Neural progenitor cell (in vitro differentiated cells): ENCODE results near the gene UBL4B. TPM values are rescaled to one million over a fixed set of nuclear protein-coding genes. Genes with fewer than 3 reads are reported as not detected.

Experiments used
- DNase-seq: peaks from one replicate; pipeline ENCODE4 v3.0.0-alpha.2; 2016; ENCODE audit warnings: low spot score
- H2AFZ ChIP-seq: fragments of 200-600 bp; sonication (generic); replicated peaks from 2 replicates; pipeline ENCODE4 v1.6.1; 2016; ENCODE audit warnings: antibody characterized with exemption
- H3F3A ChIP-seq: fragments of 200-600 bp; sonication (generic); 2 replicates; pipeline ENCODE4 v1.6.1; 2016; ENCODE audit warnings: antibody characterized with exemption, low read depth
- H3K27ac ChIP-seq: fragments of 200-600 bp; sonication (generic); 2 replicates; pipeline ENCODE4 v1.5.1; 2016; ENCODE audit warnings: mild to moderate bottlenecking
- H3K27me3 ChIP-seq: fragments of 200-600 bp; sonication (generic); 2 replicates; pipeline ENCODE4 v1.6.1; 2016; ENCODE audit warnings: mild to moderate bottlenecking, moderate library complexity
- H3K36me3 ChIP-seq: fragments of 200-600 bp; sonication (generic); 2 replicates; pipeline ENCODE4 v1.5.1; 2016
- H3K4me1 ChIP-seq: fragments of 200-600 bp; sonication (generic); 2 replicates; pipeline ENCODE4 v1.6.1; 2016; ENCODE audit warnings: mixed run types
- H3K4me2 ChIP-seq: fragments of 200-600 bp; sonication (generic); 2 replicates; pipeline ENCODE4 v1.6.1; 2016
- H3K4me3 ChIP-seq: fragments of 200-600 bp; sonication (generic); 2 replicates; pipeline ENCODE4 v1.5.1; 2016
- H3K79me2 ChIP-seq: fragments of 200-600 bp; sonication (generic); 2 replicates; pipeline ENCODE4 v1.6.1; 2016; ENCODE audit warnings: low read depth
- H3K9ac ChIP-seq: fragments of 200-600 bp; sonication (generic); 2 replicates; pipeline ENCODE4 v1.6.1; 2016
- H3K9me3 ChIP-seq: fragments of 200-600 bp; sonication (generic); 2 replicates; pipeline ENCODE4 v1.5.1; 2016; ENCODE audit warnings: low read depth
- H4K20me1 ChIP-seq: fragments of 200-600 bp; sonication (generic); 2 replicates; pipeline ENCODE4 v1.6.1; 2016; ENCODE audit warnings: low read depth
- H3K27ac Mint-ChIP-seq: 3 replicates; pipeline ENCODE4 v1.8.0; 2021; ENCODE audit warnings: mixed read lengths
- H3K27me3 Mint-ChIP-seq: 2 replicates; pipeline ENCODE4 v1.8.0; 2022; ENCODE audit warnings: low read depth, mild to moderate bottlenecking, inconsistent platforms, moderate library complexity, mixed read lengths; ENCODE audit not compliant: insufficient read depth
- H3K36me3 Mint-ChIP-seq: 3 replicates; pipeline ENCODE4 v1.8.0; 2021; ENCODE audit warnings: mixed read lengths
- H3K4me1 Mint-ChIP-seq: 3 replicates; pipeline ENCODE4 v1.8.0; 2021; ENCODE audit warnings: mixed read lengths
- H3K4me3 Mint-ChIP-seq: 3 replicates; pipeline ENCODE4 v1.8.0; 2021; ENCODE audit warnings: mild to moderate bottlenecking, moderate library complexity, mixed read lengths
- H3K9me3 Mint-ChIP-seq: 3 replicates; pipeline ENCODE4 v1.8.0; 2020; ENCODE audit warnings: mixed read lengths
- EZH2 ChIP-seq: fragments of 200-600 bp; sonication (generic); IDR thresholded peaks from 2 replicates; pipeline ENCODE4 v1.6.1; 2017; ENCODE audit warnings: antibody characterized with exemption, mild to moderate bottlenecking, moderate library complexity
- EZH2phosphoT487 ChIP-seq: fragments of 200-600 bp; sonication (generic); IDR thresholded peaks from 2 replicates; pipeline ENCODE4 v1.6.1; 2017; ENCODE audit warnings: antibody characterized with exemption
- total RNA-seq: library from RNA; depleted of rRNA; stranded (reverse); fragments of >200 nt; gene quantifications from 2 replicates; pipeline ENCODE4 v1.2.3, GENCODE V29; 2015; ENCODE audit warnings: low replicate concordance
- TF ChIP-seq, protein P1 (sequence below): fragments of 200-600 bp; sonication (generic); IDR thresholded peaks from 2 replicates; pipeline ENCODE4 v1.5.1; 2017; ENCODE audit warnings: antibody characterized with exemption, mild to moderate bottlenecking

UBL4B gene
- total RNA-seq, 1 donor from 2014 or later: not detected

DNA sequence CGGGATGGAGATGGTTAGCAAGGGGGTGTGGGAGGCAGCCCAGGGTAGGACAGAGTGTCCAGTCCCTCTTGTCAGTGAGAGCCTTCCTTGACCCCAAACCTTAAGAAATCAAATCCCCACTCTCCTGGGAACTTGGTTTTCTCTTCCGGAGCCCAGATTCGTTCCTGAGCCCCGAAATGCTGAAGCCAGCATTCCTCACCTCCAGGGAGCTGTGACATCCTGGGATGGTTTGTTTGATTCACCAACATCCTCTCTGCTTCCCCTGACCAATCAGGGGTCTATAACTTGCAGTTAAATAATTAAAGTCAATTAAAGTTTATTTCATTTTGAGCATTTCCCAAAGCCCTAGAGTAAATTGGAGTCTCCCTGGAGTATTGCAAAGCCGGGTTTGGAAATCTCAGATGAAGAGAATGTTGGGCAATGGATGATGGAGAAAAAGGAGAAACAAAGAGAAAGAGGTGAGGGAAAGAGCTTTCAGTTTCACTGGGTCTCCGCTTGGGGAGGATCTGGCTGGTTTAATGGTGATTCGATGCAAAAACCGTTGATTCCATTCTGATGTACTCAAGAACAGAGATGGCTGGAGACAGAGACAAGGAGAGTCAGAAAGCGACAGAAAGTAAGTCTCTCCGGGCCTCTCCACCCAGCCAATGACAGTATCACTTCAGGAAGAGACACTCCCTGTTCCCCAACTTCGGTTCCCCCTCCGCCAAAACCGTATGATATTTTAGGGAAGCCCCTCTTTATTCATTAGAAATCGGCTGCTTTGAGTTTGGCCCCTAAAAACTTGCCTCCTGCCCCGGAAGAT lies 29.0 kb upstream of the UBL4B start:
- peaks cover 16% of the 10 kb centered on the region for H3K4me1 Mint-ChIP-seq
- Histone ChIP-seq H3K9me3 (no peaks in the 10 kb centered on the region), H3K4me3 (peak overlapping the region; percentile 24), H4K20me1 (peaks cover 43% of the 10 kb centered on the region), H3K9ac (no peak overlapping the region), H3F3A (peaks cover 5% of the 10 kb centered on the region), H3K79me2 (no peaks in the 10 kb centered on the region), H3K27me3 (peaks cover 97% of the 10 kb centered on the region), H3K36me3 (no peaks in the 10 kb centered on the region), H2AFZ (no peak overlapping the region), H3K27ac (no peak overlapping the region), H3K4me2 (peak overlapping the region; percentile 60), H3K4me1 (peaks cover 15% of the 10 kb centered on the region)
- peaks cover 82% of the 10 kb centered on the region for H3K27me3 Mint-ChIP-seq
- DNase-seq: no peak
- TF ChIP-seq EZH2phosphoT487 (no peak), EZH2 (no peak)
- TF ChIP-seq, protein P1, sequence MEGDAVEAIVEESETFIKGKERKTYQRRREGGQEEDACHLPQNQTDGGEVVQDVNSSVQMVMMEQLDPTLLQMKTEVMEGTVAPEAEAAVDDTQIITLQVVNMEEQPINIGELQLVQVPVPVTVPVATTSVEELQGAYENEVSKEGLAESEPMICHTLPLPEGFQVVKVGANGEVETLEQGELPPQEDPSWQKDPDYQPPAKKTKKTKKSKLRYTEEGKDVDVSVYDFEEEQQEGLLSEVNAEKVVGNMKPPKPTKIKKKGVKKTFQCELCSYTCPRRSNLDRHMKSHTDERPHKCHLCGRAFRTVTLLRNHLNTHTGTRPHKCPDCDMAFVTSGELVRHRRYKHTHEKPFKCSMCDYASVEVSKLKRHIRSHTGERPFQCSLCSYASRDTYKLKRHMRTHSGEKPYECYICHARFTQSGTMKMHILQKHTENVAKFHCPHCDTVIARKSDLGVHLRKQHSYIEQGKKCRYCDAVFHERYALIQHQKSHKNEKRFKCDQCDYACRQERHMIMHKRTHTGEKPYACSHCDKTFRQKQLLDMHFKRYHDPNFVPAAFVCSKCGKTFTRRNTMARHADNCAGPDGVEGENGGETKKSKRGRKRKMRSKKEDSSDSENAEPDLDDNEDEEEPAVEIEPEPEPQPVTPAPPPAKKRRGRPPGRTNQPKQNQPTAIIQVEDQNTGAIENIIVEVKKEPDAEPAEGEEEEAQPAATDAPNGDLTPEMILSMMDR: no peak
- H3K27ac Mint-ChIP-seq: no peak overlapping the region
- no peaks in the 10 kb centered on the region for H3K9me3 Mint-ChIP-seq
- no peaks in the 10 kb centered on the region for H3K36me3 Mint-ChIP-seq
- H3K4me3 Mint-ChIP-seq: no peak overlapping the region

DNA sequence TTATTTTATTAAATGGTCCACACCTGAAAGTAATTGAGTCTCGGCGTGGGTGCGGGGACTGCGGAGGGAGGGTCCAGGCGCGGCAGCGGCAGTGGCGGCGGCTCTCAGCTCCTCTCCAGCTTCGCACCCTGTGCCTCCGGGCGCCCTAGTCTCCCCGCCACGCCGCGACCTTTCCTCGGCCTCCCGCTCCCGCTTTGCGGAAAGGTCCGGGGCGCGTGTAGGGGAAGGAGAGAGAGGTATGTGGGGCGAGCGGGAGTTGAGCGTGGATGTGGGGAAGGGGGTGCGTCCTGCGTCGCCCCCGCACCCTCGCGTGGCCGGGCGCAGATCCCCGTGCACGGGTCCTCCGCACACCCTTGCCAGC lies 28.4 kb upstream of the UBL4B start:
- Histone ChIP-seq H3K4me1 (peaks cover 15% of the 10 kb centered on the region), H3K9me3 (no peaks in the 10 kb centered on the region), H3K9ac (no peak overlapping the region), H3K4me2 (peak overlapping the region; percentile 60), H2AFZ (no peak overlapping the region), H3K27ac (no peak overlapping the region), H4K20me1 (peaks cover 43% of the 10 kb centered on the region), H3K36me3 (no peaks in the 10 kb centered on the region), H3F3A (peaks cover 5% of the 10 kb centered on the region), H3K79me2 (no peaks in the 10 kb centered on the region), H3K4me3 (peak overlapping the region; percentile 24), H3K27me3 (peaks cover 91% of the 10 kb centered on the region)
- Mint-ChIP-seq H3K27me3 (peaks cover 83% of the 10 kb centered on the region), H3K4me1 (peaks cover 16% of the 10 kb centered on the region), H3K9me3 (no peaks in the 10 kb centered on the region), H3K4me3 (peak overlapping the region; percentile 66), H3K27ac (no peak overlapping the region), H3K36me3 (no peaks in the 10 kb centered on the region)
- TF ChIP-seq EZH2phosphoT487: no peak
- TF ChIP-seq, protein P1: no peak
- no peak for TF ChIP-seq EZH2
- peak; percentile 39 for DNase-seq

DNA sequence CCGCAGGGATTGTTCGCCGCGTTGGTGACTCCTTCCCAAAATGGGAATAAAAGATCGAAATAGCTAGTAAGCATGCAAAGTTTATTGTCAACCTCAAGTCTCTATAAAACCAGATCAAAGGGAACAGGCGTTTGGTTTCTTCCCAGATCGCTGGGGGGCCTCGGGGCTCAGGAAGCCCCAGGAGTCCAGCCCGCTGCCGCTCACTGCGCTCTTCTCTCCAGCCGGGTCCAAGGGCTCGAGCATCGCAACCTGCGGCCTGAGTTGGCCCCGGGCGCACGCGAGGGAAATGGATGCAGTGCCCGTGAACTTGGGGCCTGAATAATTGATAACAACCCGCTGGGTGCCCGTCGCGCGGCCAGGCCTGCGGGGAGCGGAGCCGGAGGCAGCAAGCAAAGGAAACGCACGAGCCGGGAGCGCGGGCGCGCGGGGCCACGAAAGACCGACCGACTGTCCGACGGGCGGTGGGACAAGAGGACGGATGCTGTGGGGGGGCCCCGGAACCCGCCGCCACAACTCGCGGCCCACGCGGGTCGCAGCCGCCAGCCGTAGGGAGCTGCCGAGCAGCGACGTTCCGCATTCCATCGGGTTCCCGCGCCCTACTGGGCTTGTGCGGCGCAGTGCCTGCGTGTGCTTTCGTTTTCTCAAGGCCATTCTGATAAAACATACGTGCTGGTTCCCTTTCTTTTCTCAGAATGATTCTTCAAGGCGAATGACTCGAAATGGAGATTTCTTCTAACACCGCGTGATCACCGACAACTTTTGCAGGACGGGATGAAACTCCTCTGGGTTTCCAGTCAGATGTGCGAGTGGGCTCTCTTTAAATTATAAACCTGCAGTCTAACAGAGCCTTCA lies 27.8 kb upstream of the UBL4B start:
- Histone ChIP-seq H4K20me1 (peaks cover 43% of the 10 kb centered on the region), H3K4me3 (peak overlapping the region; percentile 24), H3K27ac (no peak overlapping the region), H3K27me3 (peaks cover 85% of the 10 kb centered on the region), H3K9me3 (no peaks in the 10 kb centered on the region), H2AFZ (no peak overlapping the region), H3F3A (peaks cover 5% of the 10 kb centered on the region), H3K36me3 (no peaks in the 10 kb centered on the region), H3K9ac (no peak overlapping the region), H3K4me2 (peak overlapping the region; percentile 60), H3K79me2 (no peaks in the 10 kb centered on the region), H3K4me1 (peaks cover 17% of the 10 kb centered on the region)
- peaks cover 84% of the 10 kb centered on the region for H3K27me3 Mint-ChIP-seq
- H3K36me3 Mint-ChIP-seq: no peaks in the 10 kb centered on the region
- peaks cover 21% of the 10 kb centered on the region for H3K4me1 Mint-ChIP-seq
- no peaks in the 10 kb centered on the region for H3K9me3 Mint-ChIP-seq
- no peak overlapping the region for H3K27ac Mint-ChIP-seq
- DNase-seq: peak; percentile 61
- peak overlapping the region; percentile 79 for H3K4me3 Mint-ChIP-seq
- TF ChIP-seq EZH2 (peak; percentile 99), EZH2phosphoT487 (peak; percentile 92)
- TF ChIP-seq, protein P1: no peak
